HL-60 (cell line): Measurements from ENCODE around the gene POR.

Source experiments
- CTCF ChIP-seq: IDR thresholded peaks from one replicate; pipeline ENCODE4 v1.5.1; 2011; ENCODE audit warnings: low read length, control low read depth, inconsistent platforms; ENCODE audit not compliant: insufficient read depth
- GABPA ChIP-seq: IDR thresholded peaks from 2 replicates; pipeline ENCODE4 v1.6.1; 2012; ENCODE audit warnings: low read depth
- POLR2AphosphoS5 ChIP-seq: IDR thresholded peaks from 2 replicates; pipeline ENCODE4 v1.6.1; 2012; ENCODE audit warnings: low read depth
- REST ChIP-seq: IDR thresholded peaks from 2 replicates; pipeline ENCODE4 v1.6.1; 2012; ENCODE audit warnings: low read depth; ENCODE audit not compliant: insufficient replicate concordance
- SPI1 ChIP-seq: IDR thresholded peaks from 2 replicates; pipeline ENCODE4 v1.6.1; 2012; ENCODE audit warnings: low read depth, mild to moderate bottlenecking, borderline replicate concordance

GRCh38 chr7:76022026-76022780, 107.2 kb downstream of the POR start:
- TF ChIP-seq CTCF (no peak), POLR2AphosphoS5 (no peak), GABPA (no peak), REST (no peak), SPI1 (no peak)
